HG02870 (cell line): Measurements from ENCODE around the gene C19orf53.
"Not testable (repeated sequence)": the region's sequence is repeated elsewhere in the genome, so short reads cannot be mapped to it uniquely, and the experiment has no call there.

Source experiments
- ATAC-seq: cut with Tn5 transposase; IDR thresholded peaks from one replicate; pipeline ENCODE4 v1.9.1; 2021; ENCODE audit warnings: mild to moderate bottlenecking, moderate library complexity; ENCODE audit not compliant: unreplicated experiment

The C19orf53 gene

GRCh38 chr19:13774217-13775191 lies at the start of gene C19orf53:
Gene C19orf53, plus strand, starts transcription at chr19:13774456. Its CDS starts 22 bp downstream, at chr19:13774478.
- peak; percentile 91 for ATAC-seq

GRCh38 chr19:13726323-13726722 lies 47.9 kb upstream of the C19orf53 start:
- ATAC-seq, result no peak

GRCh38 chr19:13727798-13728197 lies 46.5 kb upstream of the C19orf53 start:
- no peak for ATAC-seq

GRCh38 chr19:13729859-13730258 lies 44.4 kb upstream of the C19orf53 start:
- ATAC-seq, result no peak

- ATAC-seq, result peak; percentile 94
Measured at GRCh38 chr19:13731147-13731964, 42.9 kb upstream of the C19orf53 start.

GRCh38 chr19:13732337-13732736 lies 41.9 kb upstream of the C19orf53 start:
- no peak for ATAC-seq

- ATAC-seq, result no peak
Measured at GRCh38 chr19:13734751-13735150, 39.5 kb upstream of the C19orf53 start.

- no peak for ATAC-seq
Measured at GRCh38 chr19:13738073-13738472, 36.2 kb upstream of the C19orf53 start.

GRCh38 chr19:13741893-13742292 lies 32.4 kb upstream of the C19orf53 start:
- no peak for ATAC-seq

GRCh38 chr19:13742756-13743155 lies 31.5 kb upstream of the C19orf53 start:
- no peak for ATAC-seq

- no peak for ATAC-seq
Measured at GRCh38 chr19:13744174-13744573, 30.1 kb upstream of the C19orf53 start.

GRCh38 chr19:13747098-13747453 lies 27.2 kb upstream of the C19orf53 start:
- ATAC-seq, result no peak

GRCh38 chr19:13748169-13748828 lies 26.0 kb upstream of the C19orf53 start:
- ATAC-seq, result no peak

- ATAC-seq, result no peak
Measured at GRCh38 chr19:13751436-13751835, 22.8 kb upstream of the C19orf53 start.

- ATAC-seq, result not testable (repeated sequence)
Measured at GRCh38 chr19:13753622-13754021, 20.6 kb upstream of the C19orf53 start.

GRCh38 chr19:13756210-13756609 lies 18.0 kb upstream of the C19orf53 start:
- no peak for ATAC-seq

- ATAC-seq, result no peak
Measured at GRCh38 chr19:13757805-13758772, 16.2 kb upstream of the C19orf53 start.

GRCh38 chr19:13758795-13759194 lies 15.5 kb upstream of the C19orf53 start:
- ATAC-seq, result no peak

GRCh38 chr19:13761423-13761822 lies 12.8 kb upstream of the C19orf53 start:
- ATAC-seq, result no peak

- no peak for ATAC-seq
Measured at GRCh38 chr19:13762635-13763235, 11.5 kb upstream of the C19orf53 start.
